A549 (cell line): ENCODE data around the gene AK1. TPM values are rescaled to one million over a fixed set of nuclear protein-coding genes. Genes with fewer than 3 reads are reported as not detected.

Experiments used
- ATAC-seq, 2 experiments: fragments of 200-7000 bp in 1 of 2; fragments of >200 bp in 1 of 2; cut with Nextera tagmentation in 1 of 2; cut with Tn5 transposase in 1 of 2; 3 replicates each; pipeline versions ENCODE4 v1.8.0 to v1.9.1; 2018 to 2020; ENCODE audit warnings: mild to moderate bottlenecking in 1 of 2, moderate library complexity in 1 of 2
- CTCF ChIA-PET: fragments of 300-600 bp; sonication (Branson Sonifier 250); formaldehyde crosslinking; extraction: SDS; loops from one replicate; lab custom pipeline; 2021; ENCODE audit warnings: antibody characterized with exemption, inconsistent platforms; lab: Yijun Ruan, JAX
- POLR2A ChIA-PET: fragments of 350-600 bp; formaldehyde crosslinking; extraction: SDS; loops from one replicate; lab custom pipeline; 2021; ENCODE audit warnings: antibody characterized with exemption, inconsistent platforms; lab: Yijun Ruan, JAX
- DNase-seq, 2 experiments: peaks; one replicate each; pipeline versions ENCODE4 v3.0.0 to v3.0.0-alpha.2; 2011 to 2016; ENCODE audit warnings: low read depth in 1 of 2, low spot score in 1 of 2
- FAIRE-seq: peaks from 2 replicates; lab custom pipeline; 2011; peaks lifted over from hg19 to GRCh38; lab: Jason Lieb, UNC
- H3K27ac ChIP-seq, 2 experiments: fragments of >200 bp; sonication (Bioruptor Twin); formaldehyde crosslinking; 3 replicates each; pipeline ENCODE4 v1.5.1; 2016 to 2017
- H3K4me1 ChIP-seq: fragments of >200 bp; sonication (Bioruptor Twin); formaldehyde crosslinking; 3 replicates; pipeline ENCODE4 v1.6.1; 2016
- H3K4me2 ChIP-seq: fragments of >200 bp; sonication (Bioruptor Twin); formaldehyde crosslinking; 3 replicates; pipeline ENCODE4 v1.6.1; 2016
- H3K4me3 ChIP-seq: fragments of >200 bp; sonication (Bioruptor Twin); formaldehyde crosslinking; 3 replicates; pipeline ENCODE4 v1.5.1; 2016
- H3K9me3 ChIP-seq: fragments of >200 bp; sonication (Bioruptor Twin); formaldehyde crosslinking; 3 replicates; pipeline ENCODE4 v1.6.1; 2016
- BHLHE40 ChIP-seq: IDR thresholded peaks from 2 replicates; pipeline ENCODE4 v1.6.1; 2012; ENCODE audit warnings: low read depth, low read length, inconsistent platforms
- CEBPB ChIP-seq, 2 experiments: fragments of >200 bp in 1 of 2; sonication (Bioruptor Twin) in 1 of 2; formaldehyde crosslinking in 1 of 2; IDR thresholded peaks; 2 replicates each; pipeline ENCODE4 v1.6.1; 2012 to 2016
- EHMT2 ChIP-seq: fragments of 200-600 bp; sonication (generic); IDR thresholded peaks from 2 replicates; pipeline ENCODE4 v1.6.1; 2016; ENCODE audit warnings: antibody characterized with exemption, low read depth, mild to moderate bottlenecking, moderate library complexity
- FOSB ChIP-seq: fragments of 250-450 bp; sonication (Bioruptor Pico); IDR thresholded peaks from 2 replicates; pipeline ENCODE4 v1.5.0; 2020; ENCODE audit warnings: mild to moderate bottlenecking, moderate library complexity
- GATA3 ChIP-seq: IDR thresholded peaks from 2 replicates; pipeline ENCODE4 v1.6.1; 2012; ENCODE audit warnings: borderline replicate concordance
- HDAC2 ChIP-seq: fragments of 200-600 bp; sonication (generic); IDR thresholded peaks from 2 replicates; pipeline ENCODE4 v1.6.1; 2016
- HOXA7 ChIP-seq: fragments of 250-450 bp; sonication (Bioruptor Pico); IDR thresholded peaks from 2 replicates; pipeline ENCODE4 v1.5.0; 2020; ENCODE audit warnings: mild to moderate bottlenecking, moderate library complexity
- MAFK ChIP-seq: fragments of 450-650 bp; IDR thresholded peaks from 2 replicates; pipeline ENCODE4 v1.6.1; 2014; ENCODE audit not compliant: partially characterized antibody
- PHF8 ChIP-seq: fragments of 200-600 bp; sonication (generic); IDR thresholded peaks from 2 replicates; pipeline ENCODE4 v1.6.1; 2016; ENCODE audit warnings: low read depth, mild to moderate bottlenecking, antibody characterized with exemption, moderate library complexity, borderline replicate concordance
- POLR2AphosphoS2 ChIP-seq: conservative IDR thresholded peaks from 2 replicates; pipeline ENCODE4 v1.6.1; 2012; ENCODE audit warnings: low read length, improper control_type of control experiment, inconsistent platforms
- RARB ChIP-seq: fragments of 250-450 bp; sonication (Bioruptor Pico); IDR thresholded peaks from 2 replicates; pipeline ENCODE4 v1.8.0; 2021; ENCODE audit warnings: mild to moderate bottlenecking, moderate library complexity
- RCOR1 ChIP-seq: fragments of 150-350 bp; IDR thresholded peaks from 2 replicates; pipeline ENCODE4 v1.6.1; 2014; ENCODE audit warnings: antibody characterized with exemption, low read length, low read depth
- SREBF2 ChIP-seq: fragments of 450-650 bp; IDR thresholded peaks from 2 replicates; pipeline ENCODE4 v1.6.1; 2014; ENCODE audit warnings: mild to moderate bottlenecking, moderate library complexity
- ZC3H11A ChIP-seq: fragments of 450-650 bp; IDR thresholded peaks from 2 replicates; pipeline ENCODE4 v1.6.1; 2014; ENCODE audit warnings: antibody characterized with exemption, mild to moderate bottlenecking
- WGBS: methylation state at CpG from one replicate; pipeline ENCODE4 v1.1.6; 2017; ENCODE audit errors: missing lambda C conversion rate; 5-methylcytosine and 5-hydroxymethylcytosine counted together
- polyA plus RNA-seq, 4 experiments: library from polyadenylated mRNA; depleted of rRNA in 3 of 4; stranded (reverse); fragments of >200 nt; fragmentation: RNase III in 1 of 4; extraction: RNeasy Plus Mini Kit Qiagen cat#74134 plus additional on column Dnase treatment in 1 of 4; gene quantifications; 2 replicates in 3 of 4; 3 replicates in 1 of 4; pipeline ENCODE4 v1.2.3, GENCODE V29; 2011 to 2017
- TF ChIP-seq, protein P1 (sequence below): IDR thresholded peaks from 2 replicates; pipeline ENCODE4 v1.6.1; 2012
- TF ChIP-seq, protein P2 (sequence below): fragments of >200 bp; sonication (Bioruptor Twin); formaldehyde crosslinking; IDR thresholded peaks from 2 replicates; pipeline ENCODE4 v1.6.1; 2016
- TF ChIP-seq, protein P3 (sequence below): fragments of 150-350 bp; IDR thresholded peaks from 2 replicates; pipeline ENCODE4 v1.6.1; 2014; ENCODE audit warnings: low read depth, mild to moderate bottlenecking, low read length
- TF ChIP-seq, protein P4 (sequence below): IDR thresholded peaks from 2 replicates; pipeline ENCODE4 v1.6.1; 2012; ENCODE audit warnings: low read depth, borderline replicate concordance
- TF ChIP-seq, protein P5 (sequence below): fragments of 200-600 bp; sonication (generic); IDR thresholded peaks from 2 replicates; pipeline ENCODE4 v1.6.1; 2016; ENCODE audit warnings: antibody characterized with exemption, mild to moderate bottlenecking, moderate library complexity
- TF ChIP-seq, protein P6 (sequence below): fragments of >200 bp; sonication (Bioruptor Twin); formaldehyde crosslinking; IDR thresholded peaks from 3 replicates; pipeline ENCODE4 v1.6.1; 2016

Gene AK1
- polyA plus RNA-seq, 2 of the 4 experiments (the other 2 are of a cell fraction), result 30.0 to 31.9 TPM

DNA sequence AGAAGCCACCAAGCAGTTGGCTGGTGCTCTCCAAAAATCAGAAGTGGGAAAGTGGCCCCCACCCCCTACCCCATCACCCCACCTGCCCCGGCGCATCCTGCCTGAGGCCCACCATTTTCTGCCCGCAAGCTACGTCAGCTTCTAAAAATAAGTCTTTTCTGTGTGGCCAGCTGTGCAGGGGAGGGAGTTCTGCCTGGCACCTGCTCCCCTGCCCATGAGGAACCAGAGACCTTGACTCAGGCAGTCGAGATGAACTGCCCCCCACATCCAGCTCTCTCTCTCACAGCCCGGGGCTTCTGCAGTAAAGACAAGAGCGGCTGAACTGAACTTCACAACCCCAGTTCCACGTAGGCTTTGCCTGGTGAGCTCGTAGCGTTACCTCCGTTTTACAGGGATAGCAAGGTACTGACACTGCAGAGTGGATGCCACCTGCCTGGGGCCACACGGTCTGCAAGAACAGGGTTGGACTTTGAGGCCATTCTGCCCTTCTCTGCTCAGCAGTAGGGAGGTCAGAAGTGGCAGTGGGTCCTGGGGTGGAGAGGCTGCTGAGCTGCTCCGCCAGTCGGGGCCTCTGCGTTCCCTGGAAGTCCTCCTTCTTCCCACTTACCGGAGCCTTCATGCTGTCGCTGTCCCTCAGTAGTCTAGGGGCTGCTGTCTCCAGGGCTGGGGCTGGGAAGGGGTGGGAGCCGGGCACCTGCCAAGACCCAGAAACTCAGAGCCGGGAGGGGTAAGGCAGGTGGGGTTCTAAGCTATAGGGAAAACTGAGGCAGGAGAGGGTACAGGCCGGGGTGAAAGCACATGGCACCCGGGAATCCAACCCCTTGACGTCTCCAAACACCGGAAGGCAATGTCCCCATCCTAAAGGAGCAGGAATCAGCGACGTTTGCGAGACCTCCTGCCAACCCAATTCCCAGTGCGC lies 38.6 kb upstream of the AK1 start:
- POLR2A ChIA-PET, result interaction anchor here (0.6 to 1.1 kb wide), 12 partner anchors 12 to 1111 kb away, joined by 3 to 5 read pairs (median 3); partner anchors contain the start of gene TOR2A
- H3K4me3 ChIP-seq, result peak overlapping the region; percentile 65
- no peaks in the 10 kb centered on the region for H3K9me3 ChIP-seq
- CTCF ChIA-PET, result interaction anchor here (0.7 to 2.9 kb wide), 8 partner anchors 16 to 183 kb away, joined by 3 to 16 read pairs (median 4); partner anchors contain the start of gene TOR2A
- H3K4me1 ChIP-seq, result peaks cover 65% of the 10 kb centered on the region
- no peak for DNase-seq
- peak overlapping the region; percentile 89 for H3K4me2 ChIP-seq
- ATAC-seq, result peak; percentile 0 to 2; a peak in 3 of 6 replicates
- WGBS, result 57% methylated on average over 26 of the region's 27 CpGs
- peak overlapping the region; percentile 73 to 90 for H3K27ac ChIP-seq
- FAIRE-seq, result no peak
- TF ChIP-seq EHMT2, result no peak
- TF ChIP-seq, protein P1, sequence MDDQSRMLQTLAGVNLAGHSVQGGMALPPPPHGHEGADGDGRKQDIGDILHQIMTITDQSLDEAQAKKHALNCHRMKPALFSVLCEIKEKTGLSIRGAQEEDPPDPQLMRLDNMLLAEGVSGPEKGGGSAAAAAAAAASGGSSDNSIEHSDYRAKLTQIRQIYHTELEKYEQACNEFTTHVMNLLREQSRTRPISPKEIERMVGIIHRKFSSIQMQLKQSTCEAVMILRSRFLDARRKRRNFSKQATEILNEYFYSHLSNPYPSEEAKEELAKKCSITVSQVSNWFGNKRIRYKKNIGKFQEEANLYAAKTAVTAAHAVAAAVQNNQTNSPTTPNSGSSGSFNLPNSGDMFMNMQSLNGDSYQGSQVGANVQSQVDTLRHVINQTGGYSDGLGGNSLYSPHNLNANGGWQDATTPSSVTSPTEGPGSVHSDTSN, result no peak
- TF ChIP-seq, protein P2, sequence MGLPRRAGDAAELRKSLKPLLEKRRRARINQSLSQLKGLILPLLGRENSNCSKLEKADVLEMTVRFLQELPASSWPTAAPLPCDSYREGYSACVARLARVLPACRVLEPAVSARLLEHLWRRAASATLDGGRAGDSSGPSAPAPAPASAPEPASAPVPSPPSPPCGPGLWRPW, result no peak
- TF ChIP-seq FOSB (CRISPR knock-in tag), result no peak
- TF ChIP-seq ZC3H11A, result no peak
- TF ChIP-seq, protein P3, sequence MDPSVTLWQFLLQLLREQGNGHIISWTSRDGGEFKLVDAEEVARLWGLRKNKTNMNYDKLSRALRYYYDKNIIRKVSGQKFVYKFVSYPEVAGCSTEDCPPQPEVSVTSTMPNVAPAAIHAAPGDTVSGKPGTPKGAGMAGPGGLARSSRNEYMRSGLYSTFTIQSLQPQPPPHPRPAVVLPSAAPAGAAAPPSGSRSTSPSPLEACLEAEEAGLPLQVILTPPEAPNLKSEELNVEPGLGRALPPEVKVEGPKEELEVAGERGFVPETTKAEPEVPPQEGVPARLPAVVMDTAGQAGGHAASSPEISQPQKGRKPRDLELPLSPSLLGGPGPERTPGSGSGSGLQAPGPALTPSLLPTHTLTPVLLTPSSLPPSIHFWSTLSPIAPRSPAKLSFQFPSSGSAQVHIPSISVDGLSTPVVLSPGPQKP, result no peak
- no peak for TF ChIP-seq MAFK
- TF ChIP-seq PHF8, result no peak
- no peak for TF ChIP-seq GATA3
- TF ChIP-seq RCOR1, result no peak
- no peak for TF ChIP-seq CEBPB (IDR thresholded peaks at IDR 0.05)
- TF ChIP-seq, protein P4, sequence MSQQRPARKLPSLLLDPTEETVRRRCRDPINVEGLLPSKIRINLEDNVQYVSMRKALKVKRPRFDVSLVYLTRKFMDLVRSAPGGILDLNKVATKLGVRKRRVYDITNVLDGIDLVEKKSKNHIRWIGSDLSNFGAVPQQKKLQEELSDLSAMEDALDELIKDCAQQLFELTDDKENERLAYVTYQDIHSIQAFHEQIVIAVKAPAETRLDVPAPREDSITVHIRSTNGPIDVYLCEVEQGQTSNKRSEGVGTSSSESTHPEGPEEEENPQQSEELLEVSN, result no peak
- no peak for TF ChIP-seq HDAC2
- TF ChIP-seq, protein P5, sequence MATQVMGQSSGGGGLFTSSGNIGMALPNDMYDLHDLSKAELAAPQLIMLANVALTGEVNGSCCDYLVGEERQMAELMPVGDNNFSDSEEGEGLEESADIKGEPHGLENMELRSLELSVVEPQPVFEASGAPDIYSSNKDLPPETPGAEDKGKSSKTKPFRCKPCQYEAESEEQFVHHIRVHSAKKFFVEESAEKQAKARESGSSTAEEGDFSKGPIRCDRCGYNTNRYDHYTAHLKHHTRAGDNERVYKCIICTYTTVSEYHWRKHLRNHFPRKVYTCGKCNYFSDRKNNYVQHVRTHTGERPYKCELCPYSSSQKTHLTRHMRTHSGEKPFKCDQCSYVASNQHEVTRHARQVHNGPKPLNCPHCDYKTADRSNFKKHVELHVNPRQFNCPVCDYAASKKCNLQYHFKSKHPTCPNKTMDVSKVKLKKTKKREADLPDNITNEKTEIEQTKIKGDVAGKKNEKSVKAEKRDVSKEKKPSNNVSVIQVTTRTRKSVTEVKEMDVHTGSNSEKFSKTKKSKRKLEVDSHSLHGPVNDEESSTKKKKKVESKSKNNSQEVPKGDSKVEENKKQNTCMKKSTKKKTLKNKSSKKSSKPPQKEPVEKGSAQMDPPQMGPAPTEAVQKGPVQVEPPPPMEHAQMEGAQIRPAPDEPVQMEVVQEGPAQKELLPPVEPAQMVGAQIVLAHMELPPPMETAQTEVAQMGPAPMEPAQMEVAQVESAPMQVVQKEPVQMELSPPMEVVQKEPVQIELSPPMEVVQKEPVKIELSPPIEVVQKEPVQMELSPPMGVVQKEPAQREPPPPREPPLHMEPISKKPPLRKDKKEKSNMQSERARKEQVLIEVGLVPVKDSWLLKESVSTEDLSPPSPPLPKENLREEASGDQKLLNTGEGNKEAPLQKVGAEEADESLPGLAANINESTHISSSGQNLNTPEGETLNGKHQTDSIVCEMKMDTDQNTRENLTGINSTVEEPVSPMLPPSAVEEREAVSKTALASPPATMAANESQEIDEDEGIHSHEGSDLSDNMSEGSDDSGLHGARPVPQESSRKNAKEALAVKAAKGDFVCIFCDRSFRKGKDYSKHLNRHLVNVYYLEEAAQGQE, result no peak
- TF ChIP-seq, protein P6, sequence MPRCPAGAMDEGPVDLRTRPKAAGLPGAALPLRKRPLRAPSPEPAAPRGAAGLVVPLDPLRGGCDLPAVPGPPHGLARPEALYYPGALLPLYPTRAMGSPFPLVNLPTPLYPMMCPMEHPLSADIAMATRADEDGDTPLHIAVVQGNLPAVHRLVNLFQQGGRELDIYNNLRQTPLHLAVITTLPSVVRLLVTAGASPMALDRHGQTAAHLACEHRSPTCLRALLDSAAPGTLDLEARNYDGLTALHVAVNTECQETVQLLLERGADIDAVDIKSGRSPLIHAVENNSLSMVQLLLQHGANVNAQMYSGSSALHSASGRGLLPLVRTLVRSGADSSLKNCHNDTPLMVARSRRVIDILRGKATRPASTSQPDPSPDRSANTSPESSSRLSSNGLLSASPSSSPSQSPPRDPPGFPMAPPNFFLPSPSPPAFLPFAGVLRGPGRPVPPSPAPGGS, result no peak
- no peak for TF ChIP-seq BHLHE40
- no peak for TF ChIP-seq SREBF2
- TF ChIP-seq POLR2AphosphoS2, result no peak
- TF ChIP-seq RARB (CRISPR knock-in tag), result no peak
- TF ChIP-seq HOXA7 (CRISPR knock-in tag), result no peak
